ENCODE measurements around the gene LCMT1.

LCMT1 gene

DNA sequence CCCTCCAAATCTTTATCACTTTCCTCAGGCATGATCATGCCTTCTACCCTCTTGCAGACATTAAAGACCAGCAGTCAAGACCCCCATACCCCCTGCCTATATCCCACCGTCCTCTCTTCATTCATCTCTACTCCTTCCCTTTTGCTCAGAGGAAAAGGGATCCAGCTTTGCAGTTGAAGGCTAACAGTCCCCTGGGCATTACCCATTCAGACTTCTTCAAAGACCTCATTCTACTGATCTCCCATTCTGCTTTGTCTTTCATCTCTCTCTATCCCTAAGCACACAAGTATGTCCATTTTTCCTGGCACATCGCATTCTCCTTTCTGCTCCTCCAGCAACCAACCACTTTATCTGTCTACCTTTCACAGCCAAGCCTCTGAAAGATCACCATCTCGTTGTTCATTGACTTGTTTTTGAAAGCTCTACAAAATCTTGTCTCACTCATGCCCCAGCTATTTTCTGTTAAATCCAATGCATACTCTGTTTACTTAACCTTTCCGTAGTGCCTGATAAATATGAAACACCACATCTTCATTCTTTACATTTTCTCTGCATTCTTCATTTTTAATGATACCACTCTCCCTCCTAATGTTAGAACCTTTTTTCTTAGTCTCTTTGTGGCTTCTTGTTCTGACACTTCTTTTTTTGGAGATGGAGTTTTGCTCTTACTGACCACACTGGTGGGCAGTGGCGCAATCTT is 14.1 kb upstream of the LCMT1 start:
- Histone ChIP-seq H3K9me3 (ENCODE audit: control insufficient read depth, low read depth, low read length) (no peaks in the 10 kb centered on the region), H3K4me3 (ENCODE audit: low read length) (no peak overlapping the region), H3K4me1 (ENCODE audit: control insufficient read depth, low read depth, low read length) (no peaks in the 10 kb centered on the region)

DNA sequence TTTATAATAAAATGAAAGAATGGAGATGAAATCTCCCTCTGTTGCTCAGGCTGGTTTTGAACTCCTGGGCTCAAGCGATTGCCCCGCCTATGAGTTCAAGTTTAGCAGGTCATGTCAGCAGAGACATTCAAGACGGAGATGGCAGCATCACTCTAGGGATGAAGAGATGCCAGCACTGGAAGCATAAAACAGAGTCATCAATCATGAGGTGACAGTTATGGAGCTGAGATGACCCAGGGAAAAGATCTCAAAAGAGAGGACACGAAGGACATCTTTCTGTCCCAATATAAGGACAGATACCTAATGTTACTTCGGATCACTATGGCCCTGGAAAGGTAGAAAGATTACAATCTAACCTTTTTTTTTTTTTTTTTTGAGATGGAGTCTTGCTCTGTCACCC is 11.0 kb upstream of the LCMT1 start:
- no peak overlapping the region for H3K27ac ChIP-seq (ENCODE audit: low read length)
- H3K4me3 ChIP-seq (ENCODE audit: low read length) = no peak overlapping the region
- H3K9ac ChIP-seq (ENCODE audit: low read length) = no peak overlapping the region
- no peaks in the 10 kb centered on the region for H3K4me1 ChIP-seq (ENCODE audit: control insufficient read depth, low read depth, low read length)
- no peaks in the 10 kb centered on the region for H3K9me3 ChIP-seq (ENCODE audit: control insufficient read depth, low read depth, low read length)
- peaks cover 6% of the 10 kb centered on the region for H3K27me3 ChIP-seq (ENCODE audit: control insufficient read depth, insufficient read depth, low read length)
- no peaks in the 10 kb centered on the region for H3K36me3 ChIP-seq (ENCODE audit: control insufficient read depth, low read depth, low read length)

More for the DNA sequence above, 14.1 kb upstream of the LCMT1 start:
- Histone ChIP-seq H3K36me3 (ENCODE audit: control insufficient read depth, low read depth, low read length) (no peaks in the 10 kb centered on the region), H3K27me3 (ENCODE audit: control insufficient read depth, insufficient read depth, low read length) (peaks cover 10% of the 10 kb centered on the region), H3K27ac (ENCODE audit: low read length) (no peak overlapping the region), H3K9ac (ENCODE audit: low read length) (no peak overlapping the region)

DNA sequence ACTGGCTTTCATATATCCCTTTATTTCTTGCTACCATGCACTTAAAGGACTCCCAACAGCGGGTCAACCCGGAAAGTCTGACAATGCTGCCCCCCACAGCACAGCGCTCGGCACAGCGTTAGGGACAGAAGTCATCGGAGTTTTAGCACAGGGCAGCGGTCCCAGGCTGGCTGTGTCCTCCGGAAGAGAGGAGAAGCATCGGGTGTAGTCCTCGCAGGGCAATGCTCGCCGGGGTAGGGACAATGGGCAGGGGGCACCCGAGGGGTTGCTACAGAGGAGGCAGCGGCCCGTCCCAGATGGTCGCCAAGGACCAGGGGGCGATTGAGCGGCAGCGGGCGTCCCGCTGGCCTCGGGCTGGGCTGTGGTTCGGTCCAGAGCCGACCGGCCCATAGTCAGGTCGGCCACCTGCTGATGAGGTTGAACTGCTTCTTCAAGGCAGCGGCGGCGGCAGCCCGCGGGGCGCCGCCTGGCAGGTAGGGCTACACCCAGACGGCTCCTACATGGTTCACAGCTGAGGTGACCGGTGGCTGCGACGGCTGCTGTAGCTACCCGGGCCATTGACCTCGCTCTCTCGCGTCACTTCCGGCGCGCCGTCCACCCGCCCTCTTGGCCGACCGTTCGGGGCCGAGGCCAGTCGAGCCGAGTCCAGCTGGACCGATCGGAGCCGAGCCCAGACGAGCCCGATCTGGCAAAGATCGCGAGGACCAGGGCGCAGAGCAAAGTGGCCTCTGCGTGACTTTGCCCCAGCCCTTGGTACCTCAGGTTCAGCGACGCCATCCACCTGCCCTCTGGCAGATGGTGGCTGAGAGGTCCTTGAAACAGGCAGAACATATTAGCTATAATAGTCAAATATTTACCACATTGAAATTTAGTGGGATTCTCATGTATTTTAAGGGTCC is 4.7 kb upstream of the LCMT1 start:
- Histone ChIP-seq H3K27me3 (ENCODE audit: control insufficient read depth, insufficient read depth, low read length) (no peaks in the 10 kb centered on the region), H3K4me3 (ENCODE audit: low read length) (peak overlapping the region; percentile 92), H3K9ac (ENCODE audit: low read length) (peak overlapping the region; percentile 85), H3K9me3 (ENCODE audit: control insufficient read depth, low read depth, low read length) (no peaks in the 10 kb centered on the region), H3K36me3 (ENCODE audit: control insufficient read depth, low read depth, low read length) (no peaks in the 10 kb centered on the region), H3K27ac (ENCODE audit: low read length) (no peak overlapping the region), H3K4me1 (ENCODE audit: control insufficient read depth, low read depth, low read length) (peaks cover 8% of the 10 kb centered on the region)

DNA sequence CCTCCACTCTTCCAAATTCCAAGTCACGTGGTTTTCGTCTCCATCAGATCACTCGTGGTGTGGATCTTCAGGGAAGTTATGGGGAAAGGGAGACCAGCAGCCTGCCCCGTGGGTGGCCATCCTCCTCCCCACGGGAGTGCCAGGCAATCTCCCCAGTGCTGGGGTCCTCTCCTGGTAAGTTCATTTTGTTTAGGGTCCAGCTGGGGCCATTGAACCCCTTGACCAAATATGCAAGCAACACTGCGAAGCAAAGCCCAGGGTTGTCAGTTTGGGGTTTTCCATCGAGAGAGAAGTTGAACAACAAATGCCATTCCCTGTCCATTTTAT is 4.1 kb upstream of the LCMT1 start:
- Histone ChIP-seq H3K27ac (ENCODE audit: low read length) (no peak overlapping the region), H3K9ac (ENCODE audit: low read length) (peak overlapping the region; percentile 85), H3K4me3 (ENCODE audit: low read length) (peak overlapping the region; percentile 92), H3K36me3 (ENCODE audit: control insufficient read depth, low read depth, low read length) (no peaks in the 10 kb centered on the region), H3K27me3 (ENCODE audit: control insufficient read depth, insufficient read depth, low read length) (no peaks in the 10 kb centered on the region), H3K9me3 (ENCODE audit: control insufficient read depth, low read depth, low read length) (no peaks in the 10 kb centered on the region), H3K4me1 (ENCODE audit: control insufficient read depth, low read depth, low read length) (peaks cover 8% of the 10 kb centered on the region)

DNA sequence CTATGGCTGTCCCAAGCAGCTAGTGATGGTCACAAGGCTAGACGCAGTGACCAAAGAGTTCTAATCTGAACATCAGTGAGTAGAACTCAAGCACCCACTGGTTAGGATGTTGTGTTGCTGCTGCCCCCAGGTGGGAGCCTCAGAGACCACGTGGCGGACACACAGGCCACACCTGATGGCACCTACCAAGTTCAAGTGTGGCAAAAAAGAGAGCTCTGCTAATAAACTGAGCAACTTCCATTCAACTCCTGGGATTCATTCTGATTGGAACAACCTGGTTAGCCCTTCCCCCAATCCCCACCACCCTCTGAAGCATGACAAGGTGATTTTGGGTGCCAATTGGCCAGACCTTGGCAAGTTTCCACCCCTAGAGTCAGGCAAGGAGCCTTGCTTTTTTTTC is 3.5 kb upstream of the LCMT1 start:
- Histone ChIP-seq H3K27ac (ENCODE audit: low read length) (no peak overlapping the region), H3K27me3 (ENCODE audit: control insufficient read depth, insufficient read depth, low read length) (no peaks in the 10 kb centered on the region), H3K9ac (ENCODE audit: low read length) (no peak overlapping the region), H3K4me1 (ENCODE audit: control insufficient read depth, low read depth, low read length) (peaks cover 8% of the 10 kb centered on the region), H3K4me3 (ENCODE audit: low read length) (no peak overlapping the region), H3K36me3 (ENCODE audit: control insufficient read depth, low read depth, low read length) (no peaks in the 10 kb centered on the region), H3K9me3 (ENCODE audit: control insufficient read depth, low read depth, low read length) (no peaks in the 10 kb centered on the region)

DNA sequence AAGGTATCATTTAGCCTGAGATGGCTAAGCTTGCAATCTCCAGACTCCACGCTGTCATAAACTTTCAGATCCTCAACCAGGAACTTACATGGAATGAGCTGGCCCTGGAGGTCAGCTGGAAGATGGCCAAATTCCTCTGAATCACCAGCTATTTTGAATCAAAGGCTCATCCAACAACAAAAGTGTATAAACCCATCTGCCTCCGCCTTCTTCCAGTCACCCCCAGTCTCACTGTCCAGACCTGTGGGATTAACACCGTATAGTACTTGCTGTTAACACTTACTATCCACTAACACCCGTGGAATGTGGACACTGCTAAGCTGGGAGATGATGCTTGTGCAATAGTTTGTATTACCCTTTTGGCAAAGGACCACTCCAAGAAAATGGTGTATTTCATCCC is 1.9 kb upstream of the LCMT1 start:
- no peak overlapping the region for H3K27ac ChIP-seq (ENCODE audit: low read length)
- no peaks in the 10 kb centered on the region for H3K36me3 ChIP-seq (ENCODE audit: control insufficient read depth, low read depth, low read length)
- no peaks in the 10 kb centered on the region for H3K27me3 ChIP-seq (ENCODE audit: control insufficient read depth, insufficient read depth, low read length)
- H3K9me3 ChIP-seq (ENCODE audit: control insufficient read depth, low read depth, low read length) = no peaks in the 10 kb centered on the region
- H3K4me1 ChIP-seq (ENCODE audit: control insufficient read depth, low read depth, low read length) = peaks cover 8% of the 10 kb centered on the region
- H3K4me3 ChIP-seq (ENCODE audit: low read length) = no peak overlapping the region
- no peak overlapping the region for H3K9ac ChIP-seq (ENCODE audit: low read length)

DNA sequence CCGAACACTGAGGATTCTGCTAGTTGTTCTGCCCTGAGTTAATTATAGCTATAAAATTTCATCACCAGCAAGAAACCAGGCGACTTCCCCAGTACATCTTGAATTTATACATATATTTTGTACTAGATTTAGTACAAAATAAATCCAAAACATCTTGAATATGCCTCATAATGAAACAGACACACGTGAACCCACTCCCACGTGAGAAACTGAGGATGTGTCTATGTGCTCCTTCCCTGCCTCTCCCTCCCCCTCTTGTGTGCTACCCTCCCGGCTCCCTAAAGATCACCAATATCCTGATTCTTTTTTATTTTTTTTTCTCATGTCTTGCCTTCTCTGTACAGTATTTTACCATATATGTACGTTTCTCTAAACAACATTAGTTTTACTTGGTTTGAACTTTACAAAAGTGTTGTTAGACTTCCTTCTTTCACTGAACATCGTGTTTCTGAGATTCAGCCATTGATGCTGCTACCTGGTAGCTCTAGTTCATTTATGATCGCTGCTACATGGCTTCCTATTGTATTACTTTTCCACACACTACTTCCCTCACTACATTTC is 1.1 kb upstream of the LCMT1 start:
- no peaks in the 10 kb centered on the region for H3K27me3 ChIP-seq (ENCODE audit: control insufficient read depth, insufficient read depth, low read length)
- H3K9me3 ChIP-seq (ENCODE audit: control insufficient read depth, low read depth, low read length) = no peaks in the 10 kb centered on the region
- H3K36me3 ChIP-seq (ENCODE audit: control insufficient read depth, low read depth, low read length) = no peaks in the 10 kb centered on the region
- H3K9ac ChIP-seq (ENCODE audit: low read length) = peak overlapping the region; percentile 43
- H3K27ac ChIP-seq (ENCODE audit: low read length) = no peak overlapping the region
- peak overlapping the region; percentile 77 for H3K4me3 ChIP-seq (ENCODE audit: low read length)
- H3K4me1 ChIP-seq (ENCODE audit: control insufficient read depth, low read depth, low read length) = peaks cover 8% of the 10 kb centered on the region

DNA sequence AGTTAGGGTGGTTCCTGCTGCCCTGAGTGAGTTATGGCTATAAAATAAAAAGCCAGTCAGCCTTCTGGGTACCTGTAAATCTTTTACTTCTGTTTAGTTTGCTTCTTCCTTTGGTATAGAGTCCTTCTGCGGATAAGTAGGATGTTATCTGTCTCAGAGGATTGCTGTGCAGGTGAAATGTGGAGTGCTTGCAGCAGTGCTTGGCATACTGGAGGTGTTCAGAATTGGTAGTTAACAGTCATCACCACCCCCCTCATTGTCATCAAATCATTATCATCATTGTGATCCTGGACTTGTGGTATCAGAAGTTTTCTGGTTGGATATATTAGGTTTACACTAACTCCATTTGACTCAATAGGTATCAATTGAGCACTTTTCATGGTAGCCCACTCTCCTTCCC is 2.6 kb downstream of the LCMT1 start:
- Histone ChIP-seq H3K36me3 (ENCODE audit: control insufficient read depth, low read depth, low read length) (peaks cover 5% of the 10 kb centered on the region), H3K27me3 (ENCODE audit: control insufficient read depth, insufficient read depth, low read length) (no peaks in the 10 kb centered on the region), H3K9me3 (ENCODE audit: control insufficient read depth, low read depth, low read length) (no peaks in the 10 kb centered on the region), H3K27ac (ENCODE audit: low read length) (no peak overlapping the region), H3K9ac (ENCODE audit: low read length) (no peak overlapping the region), H3K4me1 (ENCODE audit: control insufficient read depth, low read depth, low read length) (no peaks in the 10 kb centered on the region), H3K4me3 (ENCODE audit: low read length) (no peak overlapping the region)

DNA sequence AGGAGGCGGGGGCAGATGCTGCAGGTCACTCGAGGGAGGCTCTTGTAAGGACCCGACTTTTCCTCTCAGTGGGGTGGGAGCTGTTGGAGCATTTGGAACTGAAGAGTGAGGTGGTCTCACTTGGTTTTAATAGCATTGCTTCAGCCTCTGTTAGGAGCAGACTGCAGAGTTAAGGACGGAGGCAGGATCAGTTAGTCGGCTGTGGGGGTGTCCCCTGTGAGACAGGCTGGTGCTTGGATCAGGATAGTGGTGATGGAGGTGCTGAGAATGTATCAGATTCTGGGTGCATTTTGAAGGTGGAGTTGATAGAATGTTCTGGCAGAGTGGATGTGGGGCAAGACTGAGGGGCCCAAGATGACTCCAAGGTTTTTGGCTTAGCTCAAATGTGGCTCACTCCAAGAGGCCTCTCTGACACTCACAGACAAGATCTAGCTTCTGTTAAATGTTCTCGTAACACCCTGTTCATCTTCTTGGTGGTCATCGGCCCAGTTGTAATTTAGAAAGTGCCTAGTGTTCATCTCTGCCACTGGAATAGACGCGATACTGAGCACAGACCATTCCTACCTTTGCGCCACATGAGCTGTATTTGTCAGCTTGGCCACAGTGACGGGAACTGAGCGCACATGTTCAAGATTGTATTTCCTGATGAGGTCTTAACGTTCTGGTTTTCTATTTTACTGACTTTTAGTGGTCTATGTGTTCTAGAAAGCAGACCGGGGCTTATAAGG is 7.5 kb downstream of the LCMT1 start:
- H3K9me3 ChIP-seq (ENCODE audit: control insufficient read depth, low read depth, low read length) = no peaks in the 10 kb centered on the region
- H3K27me3 ChIP-seq (ENCODE audit: control insufficient read depth, insufficient read depth, low read length) = no peaks in the 10 kb centered on the region
- peaks cover 5% of the 10 kb centered on the region for H3K36me3 ChIP-seq (ENCODE audit: control insufficient read depth, low read depth, low read length)
- H3K9ac ChIP-seq (ENCODE audit: low read length) = no peak overlapping the region
- no peak overlapping the region for H3K4me3 ChIP-seq (ENCODE audit: low read length)
- no peak overlapping the region for H3K27ac ChIP-seq (ENCODE audit: low read length)
- H3K4me1 ChIP-seq (ENCODE audit: control insufficient read depth, low read depth, low read length) = no peaks in the 10 kb centered on the region

DNA sequence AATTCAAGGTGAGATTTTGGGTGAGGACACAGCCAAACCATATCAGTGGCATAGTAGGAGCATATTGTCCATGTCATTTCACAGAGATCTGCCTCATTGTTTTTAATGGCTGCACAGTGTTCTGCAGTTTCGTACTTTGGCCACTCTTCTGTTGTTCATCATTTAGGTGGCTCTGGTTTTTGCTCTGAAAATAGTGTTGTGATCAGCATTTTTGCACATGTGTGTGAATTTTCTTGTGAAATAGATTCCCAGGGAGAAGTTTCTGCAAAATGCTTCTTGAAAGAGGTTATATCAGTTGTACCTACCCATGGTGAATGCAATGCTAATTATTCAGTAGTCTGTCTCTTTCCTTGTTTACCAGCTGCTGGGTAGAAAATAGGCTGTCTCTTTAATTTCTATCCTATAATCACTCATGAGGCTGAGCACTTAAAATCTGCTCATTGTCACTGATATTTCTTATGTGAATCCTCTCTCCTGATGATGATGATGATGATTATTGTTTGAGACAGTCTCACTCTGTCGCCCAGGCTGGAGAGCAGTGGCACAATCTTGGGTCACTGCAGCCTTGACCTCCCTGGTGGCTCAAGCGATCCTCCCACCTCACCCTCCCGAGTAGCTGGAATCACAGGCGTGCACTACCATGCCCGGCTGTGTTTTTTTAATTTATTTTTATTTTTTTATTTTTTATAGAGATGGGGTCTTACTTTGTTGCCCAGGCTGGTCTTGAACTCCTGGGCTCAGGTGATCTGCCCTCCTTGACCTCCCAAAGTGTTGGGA is 10.5 kb downstream of the LCMT1 start:
- peaks cover 3% of the 10 kb centered on the region for H3K36me3 ChIP-seq (ENCODE audit: control insufficient read depth, low read depth, low read length)
- no peaks in the 10 kb centered on the region for H3K4me1 ChIP-seq (ENCODE audit: control insufficient read depth, low read depth, low read length)
- H3K4me3 ChIP-seq (ENCODE audit: low read length) = no peak overlapping the region
- no peaks in the 10 kb centered on the region for H3K9me3 ChIP-seq (ENCODE audit: control insufficient read depth, low read depth, low read length)
- H3K27ac ChIP-seq (ENCODE audit: low read length) = no peak overlapping the region
- H3K27me3 ChIP-seq (ENCODE audit: control insufficient read depth, insufficient read depth, low read length) = no peaks in the 10 kb centered on the region
- H3K9ac ChIP-seq (ENCODE audit: low read length) = no peak overlapping the region

DNA sequence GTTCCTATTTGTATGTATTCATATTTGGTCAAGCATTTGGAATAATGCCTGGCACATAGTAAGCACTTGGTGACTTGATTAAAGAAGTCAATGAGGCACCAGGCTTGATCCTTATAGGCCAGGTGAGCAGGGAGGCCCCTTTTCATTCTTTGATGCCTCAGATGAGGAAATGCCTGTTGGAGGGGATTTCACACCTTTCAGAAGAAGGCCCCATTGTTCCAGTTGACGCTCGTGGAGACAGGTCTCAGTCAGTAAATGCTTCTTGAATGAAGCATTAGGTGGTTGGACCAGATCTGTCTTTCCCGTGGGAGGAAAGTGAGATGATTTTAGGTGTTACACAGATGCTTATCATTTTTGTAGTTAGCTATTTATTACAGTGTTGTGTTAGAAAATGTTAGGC is 13.0 kb downstream of the LCMT1 start:
- H3K27ac ChIP-seq (ENCODE audit: low read length) = no peak overlapping the region
- H3K4me3 ChIP-seq (ENCODE audit: low read length) = no peak overlapping the region
- H3K4me1 ChIP-seq (ENCODE audit: control insufficient read depth, low read depth, low read length) = no peaks in the 10 kb centered on the region
- no peak overlapping the region for H3K9ac ChIP-seq (ENCODE audit: low read length)
- no peaks in the 10 kb centered on the region for H3K9me3 ChIP-seq (ENCODE audit: control insufficient read depth, low read depth, low read length)
- H3K36me3 ChIP-seq (ENCODE audit: control insufficient read depth, low read depth, low read length) = peaks cover 15% of the 10 kb centered on the region
- no peaks in the 10 kb centered on the region for H3K27me3 ChIP-seq (ENCODE audit: control insufficient read depth, insufficient read depth, low read length)
